ENCODE measurements around the gene STMN1. TPM values are rescaled to one million over a fixed set of nuclear protein-coding genes. Genes with fewer than 3 reads are reported as not detected.

Gene STMN1
- total and polyA plus RNA-seq, 7 experiments from 2014 or later, result 29.3 to 347 (median 85.2) TPM

Small RNA genes lying within 50 kb of the gene (microRNA-seq; reads per million reads assigned to microRNA genes)
- not detected for gene MIR3917 (ENCODE audit: borderline microRNAs expressed)

Other genes starting within 250 kb of the STMN1 start
- gene SELENON, start 106.2 kb downstream of the STMN1 start, total RNA-seq, result 10 to 100 TPM; 11.9 to 27.7 (median 25.8) TPM
- gene SELENON, start 106.2 kb downstream of the STMN1 start, polyA plus RNA-seq, result 1 to 10 TPM; 2.6 to 5.6 TPM
- gene MTFR1L, start 86.5 kb downstream of the STMN1 start, total RNA-seq, result 10 to 100 TPM; 39.6 to 60.2 (median 42.3) TPM
- gene MTFR1L, start 86.5 kb downstream of the STMN1 start, polyA plus RNA-seq, result 10 to 100 TPM; 42.4 to 51.2 TPM
- 1 to 10 TPM in 1 of 5 experiments, under 1 TPM in 1, not detected in 3; 0.83 to 4.3 TPM for gene AUNIP, start 47.0 kb downstream of the STMN1 start, total RNA-seq
- not detected for gene AUNIP, start 47.0 kb downstream of the STMN1 start, polyA plus RNA-seq
- gene PAQR7, start 30.7 kb downstream of the STMN1 start, total RNA-seq, result 1 to 10 TPM; 3.4 to 6.0 (median 4.0) TPM
- gene PAQR7, start 30.7 kb downstream of the STMN1 start, polyA plus RNA-seq, result under 1 TPM; 0.21 to 0.51 TPM
- gene PAFAH2, start 91.6 kb upstream of the STMN1 start, total RNA-seq, result 10 to 100 TPM; 11.4 to 36.0 (median 12.7) TPM
- gene PAFAH2, start 91.6 kb upstream of the STMN1 start, polyA plus RNA-seq, result 10 to 100 TPM; 19.5 to 23.7 TPM
- under 1 TPM in 2 of 5 experiments, not detected in 3; 0.14 to 0.32 TPM for gene EXTL1, start 115.4 kb upstream of the STMN1 start, total RNA-seq
- gene EXTL1, start 115.4 kb upstream of the STMN1 start, polyA plus RNA-seq, result not detected
- gene SLC30A2, start 139.7 kb upstream of the STMN1 start, total RNA-seq, result not detected
- gene SLC30A2, start 139.7 kb upstream of the STMN1 start, polyA plus RNA-seq, result not detected
- not detected for gene TRIM63, start 161.2 kb upstream of the STMN1 start, total RNA-seq
- not detected for gene TRIM63, start 161.2 kb upstream of the STMN1 start, polyA plus RNA-seq
- gene PDIK1L, start 205.4 kb upstream of the STMN1 start, total RNA-seq, result 10 to 100 TPM in 4 of 5 experiments, 1 to 10 TPM in 1; 9.1 to 29.6 (median 20.3) TPM
- 1 to 10 TPM; 4.7 to 7.4 TPM for gene PDIK1L, start 205.4 kb upstream of the STMN1 start, polyA plus RNA-seq

Data from naive thymus-derived CD4-positive, alpha-beta T cell (primary cell).